Stimulated activated CD4-positive, alpha-beta T cell treated with anti-CD3 and anti-CD28 coated beads, Interleukin-15, amount 100 ng/mL, for 24 hours (primary cell): ENCODE results near the gene PSMB10.

Experiments
- DNase-seq: peaks from one replicate; pipeline ENCODE4 v3.0.0-alpha.2; 2020

Gene PSMB10

DNA sequence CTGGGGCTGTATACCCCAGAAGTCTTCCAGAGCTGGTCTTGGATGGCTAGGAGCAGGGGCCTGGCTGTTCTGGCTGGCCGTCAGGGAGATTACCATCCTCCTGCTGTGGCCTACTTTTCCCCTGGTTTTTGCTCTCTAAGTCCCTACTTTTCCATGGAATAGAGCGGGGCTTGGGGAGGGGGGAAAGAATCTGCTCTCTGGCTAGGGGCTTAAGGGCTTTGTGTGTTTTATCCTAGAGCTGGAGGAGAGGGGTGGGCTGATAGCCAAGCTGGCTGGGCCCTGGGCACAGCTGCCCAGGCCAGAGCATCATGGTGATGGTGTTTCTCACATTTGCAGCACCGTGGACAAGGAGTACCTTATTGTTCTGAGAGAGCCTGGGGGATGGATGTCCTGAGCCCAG is 48.3 kb downstream of the PSMB10 start:
- no peak for DNase-seq

DNA sequence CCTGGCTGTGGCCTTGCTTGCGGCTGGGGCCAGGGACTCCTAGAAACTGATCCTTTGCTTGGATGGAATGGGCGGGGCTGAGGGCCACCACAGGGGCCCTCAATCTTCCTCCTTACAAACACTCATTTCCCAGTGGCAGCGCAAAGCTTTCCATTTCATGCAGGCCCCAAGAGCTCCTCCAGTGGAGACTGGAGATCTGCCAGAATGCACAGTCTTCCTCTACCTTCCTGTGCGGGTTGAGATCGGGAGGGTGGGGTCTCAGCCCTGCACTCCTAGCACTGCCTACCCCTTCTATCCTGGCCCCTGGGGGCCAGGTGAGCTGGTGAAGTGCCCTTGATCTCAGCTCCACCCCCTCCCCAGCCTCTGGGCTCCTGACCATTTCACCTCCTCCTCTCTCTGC is 50.3 kb downstream of the PSMB10 start:
- DNase-seq: no peak

DNA sequence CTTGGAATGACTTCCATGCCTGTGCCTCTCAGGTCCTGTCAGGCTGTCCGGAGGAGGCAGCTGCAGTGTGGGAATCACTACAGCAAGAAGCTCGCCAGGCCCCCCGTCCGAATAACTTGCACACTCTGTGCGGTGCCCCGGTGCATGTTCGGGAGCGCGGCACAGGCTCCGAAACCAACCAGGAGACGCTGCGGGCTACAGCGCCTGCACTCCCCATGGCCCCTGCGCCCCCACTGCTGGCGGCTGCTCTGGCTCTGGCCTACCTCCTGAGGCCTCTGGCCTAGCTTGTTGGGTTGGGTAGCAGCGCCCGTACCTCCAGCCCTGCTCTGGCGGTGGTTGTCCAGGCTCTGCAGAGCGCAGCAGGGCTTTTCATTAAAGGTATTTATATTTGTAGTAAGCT is 50.7 kb downstream of the PSMB10 start:
- DNase-seq: no peak

DNA sequence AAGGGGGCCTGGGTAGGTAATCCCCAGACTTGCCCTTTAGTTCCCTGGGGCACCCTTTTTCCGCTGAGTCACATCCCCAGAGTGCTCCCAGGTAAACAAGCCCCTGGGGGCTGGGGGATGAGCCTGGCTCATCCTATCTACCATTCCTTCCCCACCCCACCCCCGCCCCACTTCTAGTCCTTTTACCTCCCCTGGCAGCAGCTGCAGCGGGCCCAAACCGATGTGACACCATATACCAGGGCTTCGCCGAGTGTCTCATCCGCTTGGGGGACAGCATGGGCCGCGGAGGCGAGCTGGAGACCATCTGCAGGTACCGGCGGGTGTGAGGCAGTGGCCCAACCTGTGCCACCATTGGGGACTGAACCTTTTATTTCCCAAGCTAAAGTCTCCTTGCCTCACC is 51.1 kb downstream of the PSMB10 start:
- no peak for DNase-seq

DNA sequence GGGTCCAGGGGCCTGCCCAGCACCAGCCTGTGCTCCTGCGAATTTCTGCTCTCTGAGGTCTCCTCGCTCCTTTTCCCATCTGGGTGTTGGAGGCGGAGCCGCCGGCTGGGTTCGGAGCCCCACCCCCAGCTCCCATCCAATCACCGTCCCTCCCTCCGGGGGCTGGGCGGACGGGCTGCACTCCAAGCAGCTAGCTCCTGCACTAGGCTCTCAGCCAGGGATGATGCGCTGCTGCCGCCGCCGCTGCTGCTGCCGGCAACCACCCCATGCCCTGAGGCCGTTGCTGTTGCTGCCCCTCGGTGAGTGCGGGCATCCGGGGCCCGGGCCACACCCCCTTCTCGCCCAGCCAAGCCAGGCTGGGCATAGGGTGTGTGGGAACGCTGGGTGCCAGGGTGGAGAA is 52.0 kb downstream of the PSMB10 start, which contains the start of gene NRN1L:
NRN1L (plus strand) TSS at position 202 of the 400 bp plus-strand sequence; CDS start at position 221, 19 bp downstream.
- DNase-seq: no peak
